KMS-11 (cell line): ENCODE results near the gene FGB.

Experiments used
- H2AFZ ChIP-seq: fragments of 200-600 bp; sonication (generic); 2 replicates; pipeline ENCODE4 v1.6.1; 2016; ENCODE audit warnings: antibody characterized with exemption, mixed run types, low read depth
- H3K27ac ChIP-seq: fragments of 200-600 bp; sonication (generic); 2 replicates; pipeline ENCODE4 v1.6.1; 2016; ENCODE audit warnings: mild to moderate bottlenecking, mixed run types
- H3K27me3 ChIP-seq: fragments of 200-600 bp; sonication (generic); 2 replicates; pipeline ENCODE4 v1.6.1; 2017; ENCODE audit warnings: mild to moderate bottlenecking, low read depth, mixed run types, moderate library complexity; ENCODE audit not compliant: insufficient read depth
- H3K36me3 ChIP-seq: fragments of 200-600 bp; sonication (generic); 2 replicates; pipeline ENCODE4 v1.6.1; 2017; ENCODE audit warnings: mild to moderate bottlenecking, mixed run types; ENCODE audit not compliant: insufficient read depth
- H3K4me1 ChIP-seq: fragments of 200-600 bp; sonication (generic); 2 replicates; pipeline ENCODE4 v1.6.1; 2016; ENCODE audit warnings: mild to moderate bottlenecking, low read depth, mixed run types; ENCODE audit not compliant: poor library complexity, severe bottlenecking
- H3K4me2 ChIP-seq: fragments of 200-600 bp; sonication (generic); 2 replicates; pipeline ENCODE4 v1.7.0; 2016; ENCODE audit warnings: mild to moderate bottlenecking, mixed run types
- H3K4me3 ChIP-seq: fragments of 200-600 bp; sonication (generic); IDR thresholded peaks from 2 replicates; pipeline ENCODE4 v1.6.1; 2017; ENCODE audit warnings: low read depth, low read length, mixed read lengths; ENCODE audit not compliant: insufficient read depth
- H3K79me2 ChIP-seq: fragments of 200-600 bp; sonication (generic); 2 replicates; pipeline ENCODE4 v1.6.1; 2016; ENCODE audit warnings: low read depth, mixed run types; ENCODE audit not compliant: insufficient read depth
- H3K9ac ChIP-seq: fragments of 200-600 bp; sonication (generic); 2 replicates; pipeline ENCODE4 v1.6.1; 2016; ENCODE audit warnings: mild to moderate bottlenecking, mixed run types
- H4K20me1 ChIP-seq: fragments of 200-600 bp; sonication (generic); 2 replicates; pipeline ENCODE4 v1.6.1; 2016; ENCODE audit warnings: mild to moderate bottlenecking, mixed run types; ENCODE audit not compliant: insufficient read depth
- TF ChIP-seq, protein P1 (sequence below): fragments of 200-600 bp; sonication (generic); conservative IDR thresholded peaks from 2 replicates; pipeline ENCODE4 v1.6.1; 2017; ENCODE audit warnings: low read depth, mild to moderate bottlenecking, antibody characterized with exemption, low read length, moderate library complexity, mixed read lengths

Gene FGB

DNA sequence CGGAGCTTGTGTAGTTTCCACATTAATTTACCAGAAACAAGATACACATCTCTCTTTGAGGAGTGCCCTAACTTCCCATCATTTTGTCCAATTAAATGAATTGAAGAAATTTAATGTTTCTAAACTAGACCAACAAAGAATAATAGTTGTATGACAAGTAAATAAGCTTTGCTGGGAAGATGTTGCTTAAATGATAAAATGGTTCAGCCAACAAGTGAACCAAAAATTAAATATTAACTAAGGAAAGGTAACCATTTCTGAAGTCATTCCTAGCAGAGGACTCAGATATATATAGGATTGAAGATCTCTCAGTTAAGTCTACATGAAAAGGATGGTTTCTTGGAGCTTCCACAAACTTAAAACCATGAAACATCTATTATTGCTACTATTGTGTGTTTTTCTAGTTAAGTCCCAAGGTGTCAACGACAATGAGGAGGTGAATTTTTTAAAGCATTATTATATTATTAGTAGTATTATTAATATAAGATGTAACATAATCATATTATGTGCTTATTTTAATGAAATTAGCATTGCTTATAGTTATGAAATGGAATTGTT lies at the start of gene FGB:
FGB (plus strand) TSS at position 315 of the 558 bp plus-strand sequence; CDS start at position 323, 8 bp downstream.
- no peaks in the 10 kb centered on the region for H3K36me3 ChIP-seq
- H3K79me2 ChIP-seq, result no peaks in the 10 kb centered on the region
- H3K9ac ChIP-seq, result no peak within 1 kb of the TSS
- H3K4me1 ChIP-seq, result no peaks in the 10 kb centered on the region
- H3K4me3 ChIP-seq, result no peak within 1 kb of the TSS
- H3K4me2 ChIP-seq, result no peak within 1 kb of the TSS
- no peaks in the 10 kb centered on the region for H3K27me3 ChIP-seq
- H3K27ac ChIP-seq, result no peak within 1 kb of the TSS
- no peak within 1 kb of the TSS for H2AFZ ChIP-seq
- TF ChIP-seq, protein P1, sequence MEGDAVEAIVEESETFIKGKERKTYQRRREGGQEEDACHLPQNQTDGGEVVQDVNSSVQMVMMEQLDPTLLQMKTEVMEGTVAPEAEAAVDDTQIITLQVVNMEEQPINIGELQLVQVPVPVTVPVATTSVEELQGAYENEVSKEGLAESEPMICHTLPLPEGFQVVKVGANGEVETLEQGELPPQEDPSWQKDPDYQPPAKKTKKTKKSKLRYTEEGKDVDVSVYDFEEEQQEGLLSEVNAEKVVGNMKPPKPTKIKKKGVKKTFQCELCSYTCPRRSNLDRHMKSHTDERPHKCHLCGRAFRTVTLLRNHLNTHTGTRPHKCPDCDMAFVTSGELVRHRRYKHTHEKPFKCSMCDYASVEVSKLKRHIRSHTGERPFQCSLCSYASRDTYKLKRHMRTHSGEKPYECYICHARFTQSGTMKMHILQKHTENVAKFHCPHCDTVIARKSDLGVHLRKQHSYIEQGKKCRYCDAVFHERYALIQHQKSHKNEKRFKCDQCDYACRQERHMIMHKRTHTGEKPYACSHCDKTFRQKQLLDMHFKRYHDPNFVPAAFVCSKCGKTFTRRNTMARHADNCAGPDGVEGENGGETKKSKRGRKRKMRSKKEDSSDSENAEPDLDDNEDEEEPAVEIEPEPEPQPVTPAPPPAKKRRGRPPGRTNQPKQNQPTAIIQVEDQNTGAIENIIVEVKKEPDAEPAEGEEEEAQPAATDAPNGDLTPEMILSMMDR, result no peak
- H4K20me1 ChIP-seq, result no peaks in the 10 kb centered on the region

DNA sequence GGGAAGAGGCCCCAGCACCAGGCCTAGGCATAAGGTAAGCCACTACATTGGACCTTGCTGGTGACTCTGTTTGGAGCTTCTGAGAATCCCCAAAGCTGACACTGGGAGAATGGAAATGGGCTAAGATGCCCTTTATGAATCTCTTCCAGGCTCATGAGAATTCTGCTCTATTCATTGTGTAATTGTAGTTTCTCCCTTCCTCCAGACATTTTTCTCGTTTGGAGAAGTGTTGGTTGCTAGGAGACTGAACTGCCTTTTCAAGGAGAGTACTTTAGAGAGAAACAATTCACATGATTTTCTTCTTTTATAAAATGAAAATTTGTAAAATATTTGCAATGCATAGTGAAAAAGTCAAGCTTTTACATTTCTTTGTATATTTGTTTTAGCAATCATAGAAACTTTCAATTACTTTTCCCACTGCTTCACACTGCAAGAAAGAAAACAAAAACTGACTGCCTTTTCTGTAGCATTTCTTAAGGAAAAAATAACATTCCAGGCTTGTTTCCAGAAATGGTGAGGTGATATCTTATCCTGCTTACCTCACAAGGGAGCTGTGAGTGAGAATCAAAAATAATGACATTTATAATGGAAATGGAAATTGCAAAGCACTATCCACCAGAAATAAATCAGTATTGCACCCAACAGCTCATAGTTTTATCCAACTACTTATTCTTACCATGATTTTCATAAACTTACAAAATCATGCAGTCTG lies 46.3 kb upstream of the FGB start:
- Histone ChIP-seq H4K20me1 (no peaks in the 10 kb centered on the region), H3K36me3 (no peaks in the 10 kb centered on the region), H3K4me2 (no peak overlapping the region), H2AFZ (no peak overlapping the region), H3K4me3 (no peak overlapping the region), H3K79me2 (no peaks in the 10 kb centered on the region), H3K27ac (no peak overlapping the region), H3K4me1 (no peaks in the 10 kb centered on the region), H3K9ac (no peak overlapping the region), H3K27me3 (no peaks in the 10 kb centered on the region)
- TF ChIP-seq, protein P1, result no peak

DNA sequence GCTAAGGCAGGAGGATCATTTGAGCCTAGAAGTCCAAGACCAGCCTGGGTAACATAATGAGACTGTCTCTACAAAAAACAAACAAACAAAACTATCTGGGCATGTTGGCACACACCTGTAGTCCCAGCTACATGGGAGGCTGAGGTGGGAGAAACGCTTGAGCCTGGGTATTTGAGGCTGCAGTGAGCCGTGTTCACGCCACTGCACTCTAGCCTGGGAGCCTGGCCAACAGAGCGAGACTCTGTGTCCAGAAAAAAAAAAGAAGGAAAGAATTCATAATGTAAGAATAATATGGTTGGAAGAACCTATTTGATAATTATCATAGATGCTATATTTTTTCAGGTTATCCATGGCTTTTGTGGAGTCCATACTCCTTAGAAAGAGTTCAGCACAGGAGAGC lies 45.2 kb upstream of the FGB start:
- Histone ChIP-seq H4K20me1 (no peaks in the 10 kb centered on the region), H3K4me1 (no peaks in the 10 kb centered on the region), H3K9ac (no peak overlapping the region), H3K36me3 (no peaks in the 10 kb centered on the region), H3K4me3 (no peak overlapping the region), H3K79me2 (no peaks in the 10 kb centered on the region), H2AFZ (no peak overlapping the region), H3K27me3 (no peaks in the 10 kb centered on the region), H3K27ac (no peak overlapping the region), H3K4me2 (no peak overlapping the region)
- TF ChIP-seq, protein P1, result no peak

DNA sequence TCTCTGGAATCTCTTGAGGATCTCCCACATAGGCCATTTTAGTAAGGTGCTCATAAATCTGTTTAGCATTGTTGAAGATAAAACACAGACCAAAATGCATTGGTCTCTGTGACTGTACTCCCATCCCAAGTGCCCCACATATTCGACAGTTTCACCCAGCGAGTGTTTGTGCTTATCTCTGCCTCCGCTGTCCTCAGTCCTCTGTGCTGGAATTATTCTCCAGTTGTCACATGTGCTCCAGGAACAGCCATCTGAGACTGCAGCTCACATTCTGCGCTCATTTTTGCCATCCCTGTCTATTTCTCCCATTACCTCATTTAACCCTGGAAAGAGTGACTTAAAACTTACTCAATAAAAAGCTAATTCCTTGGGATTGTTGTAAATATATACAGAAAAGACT lies 43.6 kb upstream of the FGB start:
- Histone ChIP-seq H3K4me2 (no peak overlapping the region), H2AFZ (no peak overlapping the region), H3K36me3 (no peaks in the 10 kb centered on the region), H3K79me2 (no peaks in the 10 kb centered on the region), H3K27ac (no peak overlapping the region), H3K27me3 (no peaks in the 10 kb centered on the region), H3K4me3 (no peak overlapping the region), H4K20me1 (no peaks in the 10 kb centered on the region), H3K4me1 (no peaks in the 10 kb centered on the region), H3K9ac (no peak overlapping the region)
- TF ChIP-seq, protein P1, result no peak
